Endothelial cell of umbilical vein (primary cell): Measurements from ENCODE around the gene PZP. TPM values are rescaled to one million over a fixed set of nuclear protein-coding genes. Genes with fewer than 3 reads are reported as not detected.

Source experiments
- BruUV-seq: library from RNA; stranded (reverse); fragments of 400-500 nt; replicated peaks from 2 replicates; lab custom pipeline; 2021; lab: Mats Ljungman, UMichigan
- CTCF ChIA-PET: fragments of 300-600, 350-600 bp; sonication (Branson Sonifier 250); formaldehyde crosslinking; loops from one replicate; lab custom pipeline; 2021; ENCODE audit warnings: antibody characterized with exemption, inconsistent platforms; lab: Charles Lee
- POLR2A ChIA-PET: fragments of 300-600, 350-600 bp; sonication (Branson Sonifier 250); formaldehyde crosslinking; loops from one replicate; lab custom pipeline; 2021; ENCODE audit warnings: antibody characterized with exemption, inconsistent platforms; lab: Charles Lee
- DNase-seq: peaks from one replicate; pipeline ENCODE4 v3.0.0-alpha.2; 2011; ENCODE audit warnings: low read depth, low spot score
- FAIRE-seq: peaks from 2 replicates; lab custom pipeline; 2011; peaks lifted over from hg19 to GRCh38; lab: Jason Lieb, UNC
- H2AFZ ChIP-seq: 2 replicates; pipeline ENCODE4 v1.6.0; 2012; ENCODE audit warnings: low read depth, low read length, control low read depth, inconsistent platforms
- H3K27ac ChIP-seq: 2 replicates; pipeline ENCODE4 v1.5.1; 2011; ENCODE audit warnings: low read depth, mild to moderate bottlenecking, control low read depth, low read length, moderate library complexity; ENCODE audit not compliant: insufficient read depth
- H3K27me3 ChIP-seq, 2 experiments: 2 replicates each; pipeline versions ENCODE4 v1.6.0 to v1.6.1; 2011; ENCODE audit warnings: low read length in 2 of 2, mixed read lengths in 1 of 2; ENCODE audit not compliant: control insufficient read depth in 2 of 2, insufficient read depth in 2 of 2
- H3K36me3 ChIP-seq, 2 experiments: 2 replicates in 1 of 2; 3 replicates in 1 of 2; pipeline ENCODE4 v1.5.1; 2011; ENCODE audit warnings: low read length in 2 of 2, mild to moderate bottlenecking in 1 of 2, moderate library complexity in 1 of 2; ENCODE audit not compliant: control insufficient read depth in 2 of 2, insufficient read depth in 2 of 2; ENCODE audit errors: extremely low read depth in 1 of 2
- H3K4me1 ChIP-seq: 3 replicates; pipeline ENCODE4 v1.5.1; 2011; ENCODE audit warnings: mild to moderate bottlenecking, low read length; ENCODE audit not compliant: control insufficient read depth, insufficient read depth; ENCODE audit errors: extremely low read depth
- H3K4me2 ChIP-seq: 2 replicates; pipeline ENCODE4 v1.6.1; 2011; ENCODE audit warnings: low read length, control low read depth, mixed read lengths; ENCODE audit not compliant: insufficient read depth
- H3K4me3 ChIP-seq, 3 experiments: fragments of 200-600 bp in 1 of 3; sonication (generic), shearing (Covaris generic) in 1 of 3; replicated peaks in 1 of 3; 2 replicates each; pipeline ENCODE4 v1.5.1; 2011 to 2016; ENCODE audit warnings: control low read depth in 3 of 3, low read length in 3 of 3, mild to moderate bottlenecking in 2 of 3, inconsistent platforms in 1 of 3, low read depth in 1 of 3, moderate library complexity in 1 of 3; ENCODE audit not compliant: insufficient read depth in 1 of 3
- H3K79me2 ChIP-seq: 2 replicates; pipeline ENCODE4 v1.6.0; 2012; ENCODE audit warnings: low read length, inconsistent platforms; ENCODE audit not compliant: control insufficient read depth, insufficient read depth
- H3K9ac ChIP-seq: replicated peaks from 2 replicates; pipeline ENCODE3; 2011; ENCODE audit warnings: low read length, control low read depth; ENCODE audit not compliant: insufficient read depth; ENCODE audit errors: extremely low read depth
- H3K9me1 ChIP-seq: replicated peaks from 3 replicates; pipeline ENCODE4 v1.6.0; 2011; ENCODE audit warnings: mild to moderate bottlenecking, low read length; ENCODE audit not compliant: control insufficient read depth, insufficient read depth; ENCODE audit errors: extremely low read depth
- H3K9me3 ChIP-seq: replicated peaks from 2 replicates; pipeline ENCODE4 v1.5.1; 2012; ENCODE audit warnings: low read length, inconsistent platforms; ENCODE audit not compliant: control insufficient read depth, insufficient read depth
- H4K20me1 ChIP-seq: replicated peaks from 2 replicates; pipeline ENCODE3; 2011; ENCODE audit warnings: mild to moderate bottlenecking, low read length; ENCODE audit not compliant: control insufficient read depth, insufficient read depth; ENCODE audit errors: extremely low read depth
- CTCF ChIP-seq, 2 donors: IDR thresholded peaks; 1 replicate in 1 of 2; 2 replicates in 1 of 2; pipeline ENCODE4 v1.5.1; 2011; ENCODE audit warnings: low read length in 2 of 2, mild to moderate bottlenecking in 2 of 2, moderate library complexity in 2 of 2, control low read depth in 1 of 2, inconsistent platforms in 1 of 2, low read depth in 1 of 2; ENCODE audit not compliant: insufficient read depth in 1 of 2; ENCODE audit errors: extremely low read depth in 1 of 2
- EZH2 ChIP-seq: IDR thresholded peaks from 2 replicates; pipeline ENCODE4 v1.6.1; 2012; ENCODE audit warnings: borderline replicate concordance, low read depth, mild to moderate bottlenecking, moderate library complexity, low read length, inconsistent platforms; ENCODE audit not compliant: severe bottlenecking
- FOS ChIP-seq: IDR thresholded peaks from 2 replicates; pipeline ENCODE4 v1.6.1; 2011; ENCODE audit warnings: mild to moderate bottlenecking, low read length, moderate library complexity, borderline replicate concordance; ENCODE audit not compliant: insufficient read depth
- GATA2 ChIP-seq: IDR thresholded peaks from 2 replicates; pipeline ENCODE4 v1.7.0; 2011; ENCODE audit warnings: low read depth, mild to moderate bottlenecking, moderate library complexity, mixed read lengths, low read length; ENCODE audit not compliant: insufficient read length, insufficient read depth
- JUN ChIP-seq: IDR thresholded peaks from 2 replicates; pipeline ENCODE4 v1.6.1; 2011; ENCODE audit warnings: borderline replicate concordance, low read depth; ENCODE audit not compliant: insufficient read length, insufficient read depth
- MYC ChIP-seq: IDR thresholded peaks from one replicate; pipeline ENCODE4 v1.6.1; 2011; ENCODE audit warnings: mild to moderate bottlenecking, low read depth, low read length
- POLR2A ChIP-seq: IDR thresholded peaks from 2 replicates; pipeline ENCODE4 v1.6.1; 2012; ENCODE audit warnings: low read depth, mild to moderate bottlenecking, control low read depth, low read length
- POLR2AphosphoS5 ChIP-seq: IDR thresholded peaks from 2 replicates; pipeline ENCODE4 v1.6.1; 2012; ENCODE audit warnings: low read depth, mild to moderate bottlenecking, control low read depth, low read length, moderate library complexity; ENCODE audit not compliant: insufficient read depth
- dilution Hi-C: fragments of 300-500 bp; cut with MboI; formaldehyde crosslinking; loops from one replicate; pipeline ENCODE4 v1.15.0; 2019; ENCODE audit warnings: low sequenced_read_pairs; ENCODE audit not compliant: extremely low pct_ligation_motif_present
- intact Hi-C: fragments of 100-400 bp; cut with micrococcal nuclease; formaldehyde crosslinking; loops from one replicate; pipeline ENCODE4 v1.10.0; 2022
- polyA plus RNA-seq, 4 experiments: library from polyadenylated mRNA; depleted of rRNA in 3 of 4; stranded (reverse) in 3 of 4; unstranded in 1 of 4; fragments of >200 nt; gene quantifications; 2 replicates each; pipeline versions ENCODE4 v1.2.1 to v1.2.3, GENCODE V29; 2011 to 2012; ENCODE audit warnings: missing spikeins in 1 of 4
- total RNA-seq: library from RNA; stranded (reverse); gene quantifications from 2 replicates; pipeline ENCODE4 v1.2.3, GENCODE V29; 2021
- TF ChIP-seq, protein P1 (sequence below): IDR thresholded peaks from 2 replicates; pipeline ENCODE4 v1.6.1; 2011; ENCODE audit not compliant: insufficient read depth, insufficient read length

The PZP gene
- total and polyA plus RNA-seq, 2 donors (not counting 3 experiments of a cell fraction or from before 2014, with no cell fraction given), result 0.73 to 0.84 TPM

GRCh38 chr12:9113296-9113986 lies 94.8 kb downstream of the PZP start:
- intact Hi-C loops, result no loop called here
- no peak overlapping the region for H3K4me2 ChIP-seq
- H3K36me3 ChIP-seq, result no peaks in the 10 kb centered on the region
- no peaks in the 10 kb centered on the region for H3K9me1 ChIP-seq
- peaks cover 2 to 4% of the 10 kb centered on the region in 2 experiments for H3K27me3 ChIP-seq
- no TSS peak for BruUV-seq
- ChIA-PET CTCF (no interaction called here), POLR2A (no interaction called here)
- no peak overlapping the region for H3K4me3 ChIP-seq
- no peak overlapping the region for H3K27ac ChIP-seq
- no peak overlapping the region for H3K9ac ChIP-seq
- dilution Hi-C loops, result no loop called here
- no peaks in the 10 kb centered on the region for H3K4me1 ChIP-seq
- H3K9me3 ChIP-seq, result no peaks in the 10 kb centered on the region
- FAIRE-seq (no peak), DNase-seq (no peak)
- no peaks in the 10 kb centered on the region for H4K20me1 ChIP-seq
- no peaks in the 10 kb centered on the region for H3K79me2 ChIP-seq
- H2AFZ ChIP-seq, result no peak overlapping the region
- TF ChIP-seq GATA2 (no peak), FOS (no peak), CTCF (IDR thresholded peaks at IDR 0.05; ENCODE audit: extremely low read depth in 1 of 2, insufficient read depth in 1 of 2, low read depth in 1 of 2, low read length in 2 of 2) (no peak), EZH2 (no peak), POLR2AphosphoS5 (no peak), JUN (no peak), MYC (no peak), POLR2A (no peak)
- TF ChIP-seq, protein P1, sequence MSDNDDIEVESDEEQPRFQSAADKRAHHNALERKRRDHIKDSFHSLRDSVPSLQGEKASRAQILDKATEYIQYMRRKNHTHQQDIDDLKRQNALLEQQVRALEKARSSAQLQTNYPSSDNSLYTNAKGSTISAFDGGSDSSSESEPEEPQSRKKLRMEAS, result no peak
